Stimulated activated CD8-positive, alpha-beta memory T cell treated with anti-CD3 and anti-CD28 coated beads, Interleukin-12 subunit alpha, Interleukin-12 subunit beta, amount 100 ng/mL, for 24 hours (primary cell): ENCODE data around the gene LPCAT4.
"Not testable (repeated sequence)": the region's sequence is repeated elsewhere in the genome, so short reads cannot be mapped to it uniquely, and the experiment has no call there.

Experiments used
- DNase-seq: peaks from one replicate; pipeline ENCODE4 v3.0.0-alpha.2; 2020; ENCODE audit errors: extremely low read depth

LPCAT4 gene

GRCh38 chr15:34362047-34362773, 4.8 kb downstream of the LPCAT4 start:
- DNase-seq, result no peak

GRCh38 chr15:34361278-34361677, 5.7 kb downstream of the LPCAT4 start:
- DNase-seq, result no peak

DNA sequence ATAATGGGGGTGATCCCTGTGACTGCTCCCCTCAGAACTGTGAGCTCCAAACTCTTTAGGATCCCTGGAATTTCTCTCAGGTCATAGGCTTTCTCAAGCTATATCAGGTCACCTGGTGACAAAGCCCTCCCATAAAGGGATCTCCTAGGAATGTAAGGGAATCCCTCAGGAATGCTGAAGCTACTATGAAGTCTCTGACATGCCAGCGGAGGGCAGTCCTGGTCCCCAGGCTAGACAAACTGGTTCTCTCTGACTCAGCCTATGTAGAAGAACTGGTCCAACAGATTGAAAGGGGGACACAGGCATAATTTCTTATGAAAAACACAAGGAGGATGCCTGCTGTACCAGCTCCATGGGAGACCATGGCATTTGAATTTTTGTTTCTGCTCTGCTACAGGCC, 6.7 kb downstream of the LPCAT4 start:
- DNase-seq, result no peak

- no peak for DNase-seq
These were observed 7.6 kb downstream of the LPCAT4 start for GRCh38 chr15:34359416-34359815.

GRCh38 chr15:34358948-34359347, 8.0 kb downstream of the LPCAT4 start:
- no peak for DNase-seq

DNA sequence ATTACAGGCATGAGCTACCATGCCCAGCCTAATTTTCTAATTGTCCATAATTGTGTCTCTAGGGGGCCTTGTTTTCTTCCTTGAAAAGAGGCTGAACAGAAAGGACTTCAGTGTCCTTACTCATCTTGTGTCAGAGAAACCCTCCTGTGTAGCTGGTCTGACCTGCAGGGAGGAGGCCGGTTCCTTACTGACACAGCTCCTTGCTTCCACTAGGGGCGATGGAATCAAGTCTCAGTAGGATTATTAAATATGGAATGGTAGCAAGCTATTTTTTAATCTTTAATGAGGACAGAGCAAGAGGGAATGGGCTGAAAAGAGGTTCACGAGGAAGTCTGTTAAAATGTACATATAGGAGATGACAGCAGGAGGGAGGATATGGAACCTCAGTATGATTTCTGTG, 8.6 kb downstream of the LPCAT4 start:
- no peak for DNase-seq

DNA sequence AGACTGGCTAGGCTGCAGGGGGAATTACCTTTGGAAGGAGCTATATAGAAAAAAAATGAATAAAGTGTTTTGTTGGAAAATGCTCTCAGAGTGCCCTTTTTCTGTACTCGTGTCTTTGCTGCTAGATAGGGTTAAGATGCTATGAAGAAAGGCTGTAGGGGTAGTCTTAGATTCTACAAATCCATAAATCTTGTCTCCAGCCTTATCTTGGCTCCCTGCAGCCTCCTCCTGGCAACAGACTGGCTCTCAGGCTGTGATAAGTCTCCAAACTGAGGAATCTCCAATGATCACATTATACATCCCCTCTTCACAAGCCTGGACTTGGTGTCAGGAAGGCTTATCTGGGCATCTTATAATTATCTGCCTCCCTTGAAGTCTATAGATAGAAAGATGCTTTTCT, 9.3 kb downstream of the LPCAT4 start:
- DNase-seq, result no peak

GRCh38 chr15:34355241-34355640, 11.8 kb downstream of the LPCAT4 start:
- no peak for DNase-seq

- DNase-seq, result no peak
These were observed 12.7 kb downstream of the LPCAT4 start for GRCh38 chr15:34354286-34354685.

- DNase-seq, result no peak
These were observed 13.4 kb downstream of the LPCAT4 start for GRCh38 chr15:34353627-34354026.

DNA sequence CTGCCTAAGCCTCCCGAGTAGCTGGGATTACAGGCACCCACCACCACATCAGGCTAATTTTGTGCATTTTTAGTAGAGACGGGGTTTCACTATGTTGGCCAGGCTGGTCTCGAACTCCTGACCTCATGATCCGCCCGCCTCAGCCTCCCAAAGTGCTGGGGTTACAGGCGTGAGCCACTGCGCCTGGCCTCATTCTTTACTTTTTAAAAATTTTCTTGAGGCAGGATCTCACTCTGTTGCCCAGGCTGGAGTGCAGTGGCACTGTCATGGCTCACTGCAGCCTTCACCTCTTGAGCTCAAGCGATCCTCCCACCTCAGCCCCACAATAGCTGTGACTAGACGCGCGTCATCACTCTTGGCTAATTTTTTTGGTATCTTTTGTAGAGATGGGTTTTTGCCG, 14.0 kb downstream of the LPCAT4 start:
- DNase-seq, result not testable (repeated sequence)

- no peak for DNase-seq
These were observed 17.2 kb downstream of the LPCAT4 start for GRCh38 chr15:34349769-34350168.

- DNase-seq, result no peak
These were observed 18.2 kb downstream of the LPCAT4 start for GRCh38 chr15:34348735-34349300.

DNA sequence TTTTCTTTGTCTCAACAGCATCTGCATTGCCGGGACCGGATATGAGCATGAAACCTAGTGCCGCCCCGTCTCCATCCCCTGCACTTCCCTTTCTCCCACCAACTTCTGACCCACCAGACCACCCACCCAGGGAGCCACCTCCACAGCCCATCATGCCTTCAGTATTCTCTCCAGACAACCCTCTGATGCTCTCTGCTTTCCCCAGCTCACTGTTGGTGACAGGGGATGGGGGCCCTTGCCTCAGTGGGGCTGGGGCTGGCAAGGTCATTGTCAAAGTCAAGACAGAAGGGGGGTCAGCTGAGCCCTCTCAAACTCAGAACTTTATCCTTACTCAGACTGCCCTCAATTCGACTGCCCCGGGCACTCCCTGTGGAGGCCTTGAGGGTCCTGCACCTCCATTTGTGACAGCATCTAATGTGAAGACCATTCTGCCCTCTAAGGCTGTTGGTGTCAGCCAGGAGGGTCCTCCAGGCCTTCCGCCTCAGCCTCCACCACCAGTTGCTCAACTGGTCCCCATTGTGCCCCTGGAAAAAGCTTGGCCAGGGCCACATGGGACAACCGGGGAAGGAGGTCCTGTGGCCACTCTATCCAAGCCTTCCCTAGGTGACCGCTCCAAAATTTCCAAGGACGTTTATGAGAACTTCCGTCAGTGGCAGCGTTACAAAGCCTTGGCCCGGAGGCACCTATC, 18.9 kb downstream of the LPCAT4 start:
- no peak for DNase-seq

DNA sequence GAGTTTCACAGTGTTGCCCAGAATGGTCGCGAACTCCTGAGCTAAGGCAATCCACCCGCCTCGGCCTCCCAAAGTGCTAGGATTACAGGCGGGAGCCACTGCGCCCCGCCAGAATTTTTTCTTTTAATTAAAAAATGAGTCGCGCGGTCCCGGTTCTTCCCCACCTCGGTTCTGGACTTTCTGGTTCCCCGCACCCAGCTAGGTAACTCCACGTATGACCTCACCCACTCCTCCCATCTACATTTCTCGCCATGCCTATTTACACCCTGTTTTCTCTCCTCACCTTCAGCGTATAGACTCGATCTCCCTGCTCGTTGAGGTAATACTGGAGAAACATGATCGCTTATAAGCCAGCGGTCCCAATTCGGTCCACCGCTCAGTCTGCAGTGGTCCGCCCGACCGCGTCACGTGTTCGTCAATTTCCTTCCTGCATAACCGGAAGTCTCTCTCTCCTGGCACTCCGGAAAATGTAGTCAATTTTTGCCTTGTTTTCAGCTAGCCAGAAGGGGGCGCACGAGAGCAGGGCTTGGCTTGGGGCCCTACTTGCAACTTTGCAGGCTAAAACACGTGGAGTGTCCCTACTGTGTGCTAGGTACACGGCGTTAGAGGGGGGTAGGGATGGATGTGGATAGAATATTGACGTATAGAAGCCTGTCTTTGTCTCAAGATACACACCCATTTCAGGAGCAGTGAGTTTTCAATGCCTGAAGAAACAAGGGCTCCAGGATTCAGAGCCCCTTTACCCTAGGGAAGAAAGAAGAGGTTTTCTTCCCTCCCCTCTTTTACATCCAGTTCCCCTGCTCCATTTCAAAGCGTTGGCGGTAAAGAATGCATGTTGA, 24.0 kb downstream of the LPCAT4 start, which contains the start of the genes NOP10 and NUTM1:
NOP10 (minus strand) TSS at position 400 of the 839 bp plus-strand sequence; CDS start at position 337, 63 bp downstream.
NUTM1 (plus strand) TSS at position 579 of the 839 bp plus-strand sequence. CDS start 382 bp downstream, outside the sequence.
- peak; percentile 81 for DNase-seq

GRCh38 chr15:34342213-34342736, 24.7 kb downstream of the LPCAT4 start:
- DNase-seq, result not testable (repeated sequence)

DNA sequence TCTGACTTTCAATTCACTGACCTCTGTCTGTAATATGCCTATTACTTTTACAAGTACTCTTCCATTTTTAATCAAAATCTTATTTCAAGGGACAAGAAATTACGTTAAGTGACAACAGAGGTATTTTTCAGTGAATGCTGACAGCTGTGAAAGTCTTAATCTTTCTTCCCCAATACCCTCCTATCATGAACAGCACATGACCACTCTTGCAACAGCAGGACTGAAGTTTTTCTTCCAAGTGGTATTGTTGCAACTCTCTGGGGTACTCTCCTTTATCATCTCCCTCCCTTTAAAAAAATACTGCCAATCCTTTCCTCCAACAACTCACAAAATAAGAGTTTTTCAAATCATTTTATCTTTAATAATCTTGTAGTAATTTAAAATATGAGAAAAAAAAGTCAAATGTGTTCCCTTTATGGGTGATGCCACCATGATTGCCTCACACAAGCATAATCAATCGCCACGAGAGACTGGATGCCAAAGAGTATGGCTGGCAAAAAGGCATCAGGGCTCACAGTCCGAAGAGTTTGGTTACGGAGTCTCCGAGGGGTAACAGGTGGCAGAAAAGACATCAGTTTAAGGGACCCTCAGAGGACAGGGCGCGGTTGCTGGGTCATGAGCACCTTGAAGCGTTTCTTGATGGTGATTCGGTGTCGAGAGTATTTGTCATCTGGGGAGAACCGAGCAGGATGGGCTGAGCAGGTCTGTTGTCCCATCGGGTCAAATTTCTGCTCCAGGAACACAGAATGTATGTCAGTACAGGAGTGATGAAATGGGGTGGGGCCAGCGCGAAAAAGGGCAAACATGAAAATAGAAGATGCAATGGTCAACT, 25.4 kb downstream of the LPCAT4 start:
- no peak for DNase-seq

DNA sequence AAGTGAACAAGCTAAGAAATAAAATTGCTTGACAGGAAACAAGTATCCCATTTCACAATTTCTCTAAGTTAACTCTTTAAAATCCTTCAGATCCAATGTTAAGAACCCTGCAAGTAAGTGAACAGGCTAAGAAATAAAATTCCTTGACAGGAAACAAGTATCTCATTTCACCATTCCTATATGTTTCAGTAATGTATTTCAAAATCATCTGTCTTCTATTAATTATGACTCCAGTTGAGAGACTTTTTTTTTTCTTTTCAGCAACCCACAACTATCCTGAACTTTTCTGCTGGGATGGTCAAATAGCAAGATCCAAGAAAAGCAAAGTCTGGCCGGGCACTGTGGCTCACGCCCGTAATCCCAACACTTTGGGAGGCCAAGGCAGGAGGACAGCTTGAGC, 27.1 kb downstream of the LPCAT4 start:
- no peak for DNase-seq

DNA sequence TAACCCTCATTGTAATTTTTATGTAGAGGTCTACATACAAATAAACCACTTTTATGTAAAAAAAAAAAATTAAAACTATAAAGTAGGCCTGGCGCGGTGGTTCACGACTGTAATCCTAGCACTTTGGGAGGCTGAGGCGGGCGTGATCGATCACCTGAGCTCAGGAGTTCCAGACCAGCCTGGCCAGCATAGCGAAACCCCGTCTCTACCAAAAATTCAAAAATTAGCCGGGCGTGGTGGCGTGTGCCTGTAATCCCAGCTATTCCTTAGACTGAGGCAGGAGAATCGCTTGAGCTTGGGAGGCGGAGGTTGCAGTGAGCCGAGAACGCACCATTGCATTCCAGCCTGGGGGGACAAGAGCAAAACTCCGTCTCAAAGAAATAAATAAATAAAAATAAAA, 28.6 kb downstream of the LPCAT4 start:
- no peak for DNase-seq

GRCh38 chr15:34337557-34338306, 29.3 kb downstream of the LPCAT4 start, which contains the start of gene SLC12A6:
SLC12A6 (minus strand) TSS chr15:34337781; CDS start chr15:34336680, 1,101 bp downstream.
- DNase-seq, result peak; percentile 77
